IMR-90 (cell line): ENCODE measurements around the gene DHX15. TPM values are rescaled to one million over a fixed set of nuclear protein-coding genes. Genes with fewer than 3 reads are reported as not detected.

Experiments
- ATAC-seq: fragments of 200-7000 bp; cut with Tn5 transposase; 2 replicates; pipeline ENCODE4 v1.9.1; 2020; ENCODE audit warnings: low read depth, mild to moderate bottlenecking, moderate library complexity
- Bru-seq: library from RNA; stranded (reverse); fragments of 400-500 nt; gene quantifications from one replicate; lab custom pipeline; 2021; lab: Mats Ljungman, UMichigan
- BruChase-seq, 2 experiments: library from RNA; stranded (reverse); fragments of 400-500 nt; gene quantifications; one replicate each; lab custom pipeline; 2021; lab: Mats Ljungman, UMichigan
- BruUV-seq: library from RNA; stranded (reverse); fragments of 400-500 nt; replicated peaks from 2 replicates; lab custom pipeline; 2021; lab: Mats Ljungman, UMichigan
- CTCF ChIA-PET: fragments of 300-600 bp; formaldehyde crosslinking; extraction: SDS; loops from one replicate; lab custom pipeline; 2021; ENCODE audit warnings: antibody characterized with exemption; lab: Yijun Ruan, JAX
- POLR2A ChIA-PET: fragments of 300-600 bp; sonication (Branson Sonifier 250); formaldehyde crosslinking; loops from one replicate; lab custom pipeline; 2022; ENCODE audit warnings: antibody characterized with exemption; ENCODE audit not compliant: unreplicated experiment; lab: Charles Lee
- DNase-seq: peaks from one replicate; pipeline ENCODE4 v3.0.0; 2013
- H2AFZ ChIP-seq: replicated peaks from 2 replicates; pipeline ENCODE3; 2013; ENCODE audit warnings: low read length, mild to moderate bottlenecking; ENCODE audit not compliant: poor library complexity
- H2AK5ac ChIP-seq: 2 replicates; pipeline ENCODE4 v1.6.1; 2013; ENCODE audit warnings: low read depth, low read length, inconsistent platforms
- H2AK9ac ChIP-seq: replicated peaks from 2 replicates; pipeline ENCODE3; 2013; ENCODE audit warnings: mild to moderate bottlenecking, low read depth, low read length, moderate library complexity; ENCODE audit not compliant: poor library complexity
- H2BK120ac ChIP-seq: 2 replicates; pipeline ENCODE4 v1.6.1; 2013; ENCODE audit warnings: low read depth, low read length, inconsistent platforms
- H2BK15ac ChIP-seq: 3 replicates; pipeline ENCODE4 v1.6.1; 2013; ENCODE audit warnings: low read depth, low read length, inconsistent platforms
- H2BK20ac ChIP-seq: 2 replicates; pipeline ENCODE4 v1.6.1; 2013; ENCODE audit warnings: low read depth, mild to moderate bottlenecking, inconsistent platforms, low read length, moderate library complexity
- H2BK5ac ChIP-seq: 2 replicates; pipeline ENCODE4 v1.6.1; 2013; ENCODE audit warnings: mild to moderate bottlenecking, low read depth, low read length, inconsistent platforms; ENCODE audit not compliant: poor library complexity, severe bottlenecking
- H3K14ac ChIP-seq: replicated peaks from 2 replicates; pipeline ENCODE4 v1.6.1; 2013; ENCODE audit warnings: low read depth, low read length, inconsistent platforms
- H3K18ac ChIP-seq: 2 replicates; pipeline ENCODE4 v1.6.1; 2013; ENCODE audit warnings: low read depth, low read length, control low read depth
- H3K23ac ChIP-seq: 2 replicates; pipeline ENCODE4 v1.6.1; 2013; ENCODE audit warnings: low read depth, low read length, inconsistent platforms
- H3K27ac ChIP-seq: 2 replicates; pipeline ENCODE4 v1.5.1; 2013; ENCODE audit warnings: mild to moderate bottlenecking, control low read depth, low read length; ENCODE audit not compliant: insufficient read depth
- H3K27me3 ChIP-seq: 2 replicates; pipeline ENCODE4 v1.6.1; 2013; ENCODE audit warnings: low read length; ENCODE audit not compliant: control insufficient read depth, insufficient read depth
- H3K36me3 ChIP-seq: 2 replicates; pipeline ENCODE4 v1.6.1; 2013; ENCODE audit warnings: low read length, mixed read lengths; ENCODE audit not compliant: control insufficient read depth, insufficient read depth
- H3K4ac ChIP-seq: 2 replicates; pipeline ENCODE4 v1.6.1; 2013; ENCODE audit warnings: low read depth, low read length, inconsistent platforms
- H3K4me1 ChIP-seq: 2 replicates; pipeline ENCODE4 v1.6.1; 2013; ENCODE audit warnings: low read length, mixed read lengths; ENCODE audit not compliant: control insufficient read depth, insufficient read depth
- H3K4me2 ChIP-seq: 2 replicates; pipeline ENCODE4 v1.6.1; 2013; ENCODE audit warnings: low read depth, mild to moderate bottlenecking, control low read depth, low read length, moderate library complexity
- H3K4me3 ChIP-seq: 2 replicates; pipeline ENCODE4 v1.5.1; 2013; ENCODE audit warnings: low read depth, mild to moderate bottlenecking, control low read depth, low read length, moderate library complexity; ENCODE audit not compliant: insufficient read depth
- H3K56ac ChIP-seq: 2 replicates; pipeline ENCODE4 v1.6.1; 2013; ENCODE audit warnings: low read length, inconsistent platforms; ENCODE audit not compliant: insufficient read depth; ENCODE audit errors: extremely low read depth
- H3K79me1 ChIP-seq, 2 experiments: 2 replicates each; pipeline ENCODE4 v1.6.1; 2013; ENCODE audit warnings: low read length in 2 of 2, inconsistent platforms in 1 of 2, low read depth in 1 of 2
- H3K9ac ChIP-seq: 2 replicates; pipeline ENCODE4 v1.6.1; 2013; ENCODE audit warnings: low read depth, low read length, control low read depth
- H3K9me1 ChIP-seq: 2 replicates; pipeline ENCODE4 v1.6.1; 2013; ENCODE audit warnings: low read length, inconsistent platforms; ENCODE audit not compliant: insufficient read depth
- H3K9me3 ChIP-seq: 2 replicates; pipeline ENCODE4 v1.6.1; 2013; ENCODE audit warnings: low read length; ENCODE audit not compliant: control insufficient read depth, insufficient read depth
- H4K20me1 ChIP-seq: 2 replicates; pipeline ENCODE4 v1.6.1; 2013; ENCODE audit warnings: low read length, inconsistent platforms; ENCODE audit not compliant: insufficient read depth
- H4K5ac ChIP-seq: 2 replicates; pipeline ENCODE4 v1.6.1; 2013; ENCODE audit warnings: mild to moderate bottlenecking, low read depth, low read length, control low read depth
- H4K8ac ChIP-seq, 2 experiments: 2 replicates each; pipeline ENCODE4 v1.6.1; 2013; ENCODE audit warnings: low read depth in 2 of 2, low read length in 2 of 2, control low read depth in 1 of 2, inconsistent platforms in 1 of 2
- H4K91ac ChIP-seq: 2 replicates; pipeline ENCODE4 v1.6.1; 2013; ENCODE audit warnings: low read depth, low read length, inconsistent platforms; ENCODE audit not compliant: insufficient read depth
- BHLHE40 ChIP-seq: fragments of 150-350 bp; IDR thresholded peaks from 2 replicates; pipeline ENCODE4 v1.6.1; 2016; ENCODE audit warnings: mild to moderate bottlenecking, low read depth, low read length
- CTCF ChIP-seq: conservative IDR thresholded peaks from 2 replicates; pipeline ENCODE4 v1.5.1; 2012; ENCODE audit warnings: mild to moderate bottlenecking, low read depth, low read length, improper control_type of control experiment
- ELK1 ChIP-seq: fragments of 150-350 bp; IDR thresholded peaks from 2 replicates; pipeline ENCODE4 v1.6.1; 2016; ENCODE audit warnings: low read depth, mild to moderate bottlenecking, low read length, moderate library complexity, borderline replicate concordance
- FOS ChIP-seq: fragments of 150-350 bp; IDR thresholded peaks from 2 replicates; pipeline ENCODE4 v1.6.1; 2016; ENCODE audit warnings: low read depth, low read length
- MXI1 ChIP-seq: IDR thresholded peaks from 2 replicates; pipeline ENCODE4 v1.6.1; 2012; ENCODE audit warnings: low read depth, mild to moderate bottlenecking, low read length, moderate library complexity, borderline replicate concordance
- NFE2L2 ChIP-seq: fragments of 150-350 bp; IDR thresholded peaks from 2 replicates; pipeline ENCODE4 v1.6.1; 2016; ENCODE audit warnings: low read depth, mild to moderate bottlenecking, low read length
- POLR2A ChIP-seq: IDR thresholded peaks from 2 replicates; pipeline ENCODE4 v1.6.1; 2012; ENCODE audit warnings: mild to moderate bottlenecking, low read depth, low read length
- RAD21 ChIP-seq: IDR thresholded peaks from 2 replicates; pipeline ENCODE4 v1.6.1; 2012; ENCODE audit warnings: low read length, improper control_type of control experiment
- RFX5 ChIP-seq: IDR thresholded peaks from 2 replicates; pipeline ENCODE4 v1.8.0; 2012; ENCODE audit warnings: low read depth, mild to moderate bottlenecking, low read length, moderate library complexity
- SMC3 ChIP-seq: fragments of 150-350 bp; IDR thresholded peaks from 2 replicates; pipeline ENCODE4 v1.6.1; 2016; ENCODE audit warnings: low read depth, mild to moderate bottlenecking, antibody characterized with exemption, low read length, moderate library complexity
- USF2 ChIP-seq: fragments of 150-350 bp; IDR thresholded peaks from 2 replicates; pipeline ENCODE4 v1.6.1; 2017; ENCODE audit warnings: mild to moderate bottlenecking, antibody characterized with exemption, low read length, low read depth
- WGBS, 2 experiments: methylation state at CpG; one replicate each; pipeline versions ENCODE4 v1.1.5 to v1.1.7; 2013; ENCODE audit warnings: missing lambda C conversion rate in 2 of 2; ENCODE audit not compliant: insufficient read length in 1 of 2; ENCODE audit errors: extremely low coverage in 2 of 2; 5-methylcytosine and 5-hydroxymethylcytosine counted together
- dilution Hi-C: fragments of 300-500 bp; cut with HindIII; formaldehyde crosslinking; loops from one replicate; pipeline ENCODE4 v1.14.3; 2018; ENCODE audit warnings: low sequenced_read_pairs; ENCODE audit not compliant: unreplicated experiment
- in situ Hi-C: fragments of 300-500 bp; cut with MboI; formaldehyde crosslinking; loops from 3 replicates; pipeline ENCODE4 v1.14.3; 2019; ENCODE audit warnings: low sequenced_read_pairs, inconsistent platforms, mixed read lengths
- intact Hi-C: fragments of 100-400 bp; cut with micrococcal nuclease; formaldehyde crosslinking; loops from 2 replicates; pipeline ENCODE4 v1.10.0; 2022
- long read RNA-seq: library from polyadenylated mRNA; unstranded; transcript quantifications from one replicate; pipeline ENCODE4 v2.0.0, GENCODE V29; 2021; ENCODE audit not compliant: unreplicated experiment
- polyA plus RNA-seq, 3 experiments: library from polyadenylated mRNA; depleted of rRNA; stranded (reverse); fragments of >200 nt; gene quantifications; 2 replicates each; pipeline ENCODE4 v1.2.3, GENCODE V29; 2012; ENCODE audit warnings: low replicate concordance in 1 of 3
- total RNA-seq: library from RNA; depleted of rRNA; stranded (reverse); fragments of >200 nt; gene quantifications from 2 replicates; pipeline ENCODE4 v1.2.3, GENCODE V29; 2012; rRNA removed

Gene DHX15
- total RNA-seq, result 172 and 240 TPM in 2 replicates
- polyA plus RNA-seq (2012; rRNA removed), result 79.1 and 97.9 TPM in 2 replicates
- polyA plus RNA-seq (2012; cell fraction: cytosol; rRNA removed), result 14.3 and 22.6 TPM in 2 replicates
- 29.8 and 220 TPM in 2 replicates for polyA plus RNA-seq (2012; cell fraction: nucleus; rRNA removed; ENCODE audit: low replicate concordance)
- percentile 96 among the genes with signal in this experiment for Bru-seq, nascent RNA
- percentile 86 among the genes with signal in this experiment for BruChase-seq, experiment 1, labeled RNA remaining after a 6-hour chase
- percentile 86 among the genes with signal in this experiment for BruChase-seq, experiment 2, labeled RNA remaining after a 2-hour chase
- long read RNA-seq, transcript DHX15-201 (14 exons, 2,994 nt), result major isoform, 125 of 163 reads
- long read RNA-seq, partial matches to known transcripts, result 24 of 163 reads
- long read RNA-seq, other reads (novel, unspliced or antisense), result 13 of 163 reads

GRCh38 chr4:24584211-24584850, at the start of gene DHX15:
TSS of gene DHX15 (minus strand) at chr4:24584554. CDS start at chr4:24584393, 161 bp downstream.
- H3K23ac ChIP-seq, result peak within 1 kb of the TSS; percentile 99
- H3K9ac ChIP-seq, result peak within 1 kb of the TSS; percentile 98
- H3K27ac ChIP-seq, result peak within 1 kb of the TSS; percentile 96
- no peak within 1 kb of the TSS for H2BK20ac ChIP-seq
- peaks cover 0 to 7% of the 10 kb centered on the region in 2 experiments; a peak in 1 of 4 replicates for H3K79me1 ChIP-seq
- peak within 1 kb of the TSS; percentile 98 for H3K4ac ChIP-seq
- H3K27me3 ChIP-seq, result no peaks in the 10 kb centered on the region
- H2BK15ac ChIP-seq, result peak within 1 kb of the TSS; percentile 2; the same call in 1 of the 3 replicates
- H3K4me3 ChIP-seq, result peak within 1 kb of the TSS; percentile 89
- peaks cover 45% of the 10 kb centered on the region for H4K20me1 ChIP-seq
- in situ Hi-C loops, result no loop called here
- H4K5ac ChIP-seq, result peak within 1 kb of the TSS; percentile 79
- no peaks in the 10 kb centered on the region for H3K9me3 ChIP-seq
- H4K91ac ChIP-seq, result peak within 1 kb of the TSS; percentile 98
- H2AK9ac ChIP-seq, result peak within 1 kb of the TSS; percentile 100
- POLR2A ChIA-PET, result interaction anchor here (0.6 to 0.8 kb wide), 2 partner anchors 11 to 49 kb away, joined by 3 to 8 read pairs; no protein-coding TSS in a partner anchor
- 0% methylated on average over 17 of the region's 52 CpGs; no CpG with 5 or more reads in 1 of the 2 experiments for WGBS, 2 experiments
- peak within 1 kb of the TSS; percentile 100 for H3K4me2 ChIP-seq
- peak within 1 kb of the TSS; percentile 94 for H3K14ac ChIP-seq
- peak within 1 kb of the TSS; percentile 87 for H3K18ac ChIP-seq
- CTCF ChIA-PET, result interaction anchor here (0.5 to 1.2 kb wide), 6 partner anchors 10 to 229 kb away, joined by 3 to 4 read pairs (median 3); no protein-coding TSS in a partner anchor
- ATAC-seq (peak; percentile 95), DNase-seq (peak; percentile 97)
- H3K9me1 ChIP-seq, result peaks cover 4% of the 10 kb centered on the region; the same call in 1 of the 2 replicates
- H3K36me3 ChIP-seq, result peaks cover 3% of the 10 kb centered on the region
- H3K4me1 ChIP-seq, result peaks cover 2% of the 10 kb centered on the region; the same call in 1 of the 2 replicates
- peak within 1 kb of the TSS; percentile 95 for H2AFZ ChIP-seq
- peak within 1 kb of the TSS; percentile 87 for H2AK5ac ChIP-seq
- H4K8ac ChIP-seq, result peak within 1 kb of the TSS; percentile 91 to 98
- H3K56ac ChIP-seq, result peak within 1 kb of the TSS; percentile 97
- BruUV-seq, result no TSS peak
- H2BK120ac ChIP-seq, result peak within 1 kb of the TSS; percentile 56
- intact Hi-C loops, result loop anchor here (5.0 kb wide), 3 partner anchors 78 to 328 kb away; partner anchors contain the start of gene CCDC149
- dilution Hi-C loops, result no loop called here
- H2BK5ac ChIP-seq, result peak within 1 kb of the TSS; percentile 90
- no peak for TF ChIP-seq ELK1
- no peak for TF ChIP-seq RAD21
- 0 out of 2 replicates have a peak, but pooled peaks have one; percentile 29 for TF ChIP-seq BHLHE40
- peak; percentile 84; the same call in 1 of the 2 replicates for TF ChIP-seq POLR2A
- no peak for TF ChIP-seq SMC3
- 0 out of 2 replicates have a peak, but pooled peaks have one; percentile 4 for TF ChIP-seq CTCF
- peak; percentile 70; the same call in 1 of the 2 replicates for TF ChIP-seq MXI1
- TF ChIP-seq USF2, result no peak
- TF ChIP-seq RFX5, result no peak
- TF ChIP-seq FOS, result no peak
- no peak for TF ChIP-seq NFE2L2
